Neural progenitor cell (in vitro differentiated cells): Measurements from ENCODE around the gene GALNT18.

Source experiments
- EZH2 ChIP-seq: fragments of 200-600 bp; sonication (generic); IDR thresholded peaks from 2 replicates; pipeline ENCODE4 v1.6.1; 2017; ENCODE audit warnings: antibody characterized with exemption, mild to moderate bottlenecking, moderate library complexity
- TF ChIP-seq, protein P1 (sequence below): fragments of 200-600 bp; sonication (generic); IDR thresholded peaks from 2 replicates; pipeline ENCODE4 v1.5.1; 2017; ENCODE audit warnings: antibody characterized with exemption, mild to moderate bottlenecking

DNA sequence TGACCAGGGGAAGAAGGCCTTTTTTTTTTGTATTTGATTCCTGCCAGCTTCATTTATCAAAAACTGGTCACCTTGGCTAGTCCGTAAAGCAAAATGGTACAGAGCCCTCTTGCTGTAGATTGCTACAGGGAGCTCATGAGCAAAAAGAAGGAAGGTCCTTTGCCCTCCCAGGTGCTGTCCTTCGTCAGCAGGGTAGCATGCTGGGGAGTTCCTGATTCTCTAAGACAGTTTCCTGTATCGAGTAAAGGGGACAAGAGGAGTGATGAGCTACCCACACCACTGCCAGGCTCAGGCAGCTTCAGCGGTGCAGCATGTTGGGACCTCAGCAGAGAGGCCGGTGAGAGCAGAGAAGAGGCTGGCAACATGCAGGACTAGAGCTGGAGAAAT lies 200.9 kb downstream of the GALNT18 start:
- TF ChIP-seq, protein P1, sequence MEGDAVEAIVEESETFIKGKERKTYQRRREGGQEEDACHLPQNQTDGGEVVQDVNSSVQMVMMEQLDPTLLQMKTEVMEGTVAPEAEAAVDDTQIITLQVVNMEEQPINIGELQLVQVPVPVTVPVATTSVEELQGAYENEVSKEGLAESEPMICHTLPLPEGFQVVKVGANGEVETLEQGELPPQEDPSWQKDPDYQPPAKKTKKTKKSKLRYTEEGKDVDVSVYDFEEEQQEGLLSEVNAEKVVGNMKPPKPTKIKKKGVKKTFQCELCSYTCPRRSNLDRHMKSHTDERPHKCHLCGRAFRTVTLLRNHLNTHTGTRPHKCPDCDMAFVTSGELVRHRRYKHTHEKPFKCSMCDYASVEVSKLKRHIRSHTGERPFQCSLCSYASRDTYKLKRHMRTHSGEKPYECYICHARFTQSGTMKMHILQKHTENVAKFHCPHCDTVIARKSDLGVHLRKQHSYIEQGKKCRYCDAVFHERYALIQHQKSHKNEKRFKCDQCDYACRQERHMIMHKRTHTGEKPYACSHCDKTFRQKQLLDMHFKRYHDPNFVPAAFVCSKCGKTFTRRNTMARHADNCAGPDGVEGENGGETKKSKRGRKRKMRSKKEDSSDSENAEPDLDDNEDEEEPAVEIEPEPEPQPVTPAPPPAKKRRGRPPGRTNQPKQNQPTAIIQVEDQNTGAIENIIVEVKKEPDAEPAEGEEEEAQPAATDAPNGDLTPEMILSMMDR, result no peak
- TF ChIP-seq EZH2, result no peak
